Measurements from ENCODE around the gene ETS1.

DNA sequence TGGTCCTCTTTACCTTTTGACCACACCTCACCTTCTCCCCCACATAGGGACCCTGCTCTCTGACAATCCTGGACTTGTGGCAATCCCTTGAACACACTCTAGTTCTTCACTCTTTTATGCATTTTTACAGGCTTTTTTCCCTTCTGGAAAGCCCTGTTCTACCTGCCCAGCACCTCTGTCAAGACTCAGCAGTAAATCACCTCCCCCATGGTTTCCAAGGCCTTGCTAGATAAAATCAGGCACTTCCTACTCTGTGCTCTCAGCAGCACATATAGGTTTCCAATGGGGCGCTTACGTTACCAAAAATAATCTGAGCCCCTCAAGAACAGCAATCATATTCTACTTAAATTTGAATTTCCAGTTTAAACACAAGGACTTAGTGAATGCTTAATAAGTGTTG, 53.9 kb downstream of the ETS1 start:
- TF ChIP-seq, protein P1, sequence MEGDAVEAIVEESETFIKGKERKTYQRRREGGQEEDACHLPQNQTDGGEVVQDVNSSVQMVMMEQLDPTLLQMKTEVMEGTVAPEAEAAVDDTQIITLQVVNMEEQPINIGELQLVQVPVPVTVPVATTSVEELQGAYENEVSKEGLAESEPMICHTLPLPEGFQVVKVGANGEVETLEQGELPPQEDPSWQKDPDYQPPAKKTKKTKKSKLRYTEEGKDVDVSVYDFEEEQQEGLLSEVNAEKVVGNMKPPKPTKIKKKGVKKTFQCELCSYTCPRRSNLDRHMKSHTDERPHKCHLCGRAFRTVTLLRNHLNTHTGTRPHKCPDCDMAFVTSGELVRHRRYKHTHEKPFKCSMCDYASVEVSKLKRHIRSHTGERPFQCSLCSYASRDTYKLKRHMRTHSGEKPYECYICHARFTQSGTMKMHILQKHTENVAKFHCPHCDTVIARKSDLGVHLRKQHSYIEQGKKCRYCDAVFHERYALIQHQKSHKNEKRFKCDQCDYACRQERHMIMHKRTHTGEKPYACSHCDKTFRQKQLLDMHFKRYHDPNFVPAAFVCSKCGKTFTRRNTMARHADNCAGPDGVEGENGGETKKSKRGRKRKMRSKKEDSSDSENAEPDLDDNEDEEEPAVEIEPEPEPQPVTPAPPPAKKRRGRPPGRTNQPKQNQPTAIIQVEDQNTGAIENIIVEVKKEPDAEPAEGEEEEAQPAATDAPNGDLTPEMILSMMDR (IDR thresholded peaks at IDR 0.05): no peak
- TF ChIP-seq POLR2A (IDR thresholded peaks at IDR 0.05) (no peak), EP300 (IDR thresholded peaks at IDR 0.05) (no peak)
